H9 (cell line): ENCODE measurements around the gene NRIP3. TPM values are rescaled to one million over a fixed set of nuclear protein-coding genes. Genes with fewer than 3 reads are reported as not detected.
A peak's percentile ranks its signal among the peaks of the same experiment; 100 is the strongest.

ENCODE experiments used
- DNase-seq: peaks from one replicate; pipeline ENCODE4 v3.0.0-alpha.2; 2017
- H2AFZ ChIP-seq: one replicate; pipeline ENCODE4 v1.6.1; 2013; ENCODE audit warnings: mild to moderate bottlenecking, low read length, control low read depth, moderate library complexity
- H2AK5ac ChIP-seq: 2 replicates; pipeline ENCODE4 v1.6.1; 2013; ENCODE audit warnings: low read length, control low read depth, mixed read lengths; ENCODE audit not compliant: insufficient read length
- H2BK120ac ChIP-seq: one replicate; pipeline ENCODE4 v1.6.1; 2013; ENCODE audit warnings: low read depth, mild to moderate bottlenecking, low read length, control low read depth, inconsistent platforms; ENCODE audit not compliant: poor library complexity, severe bottlenecking
- H2BK12ac ChIP-seq: 2 replicates; pipeline ENCODE4 v1.6.1; 2013; ENCODE audit warnings: low read length, control low read depth, mixed read lengths, low read depth; ENCODE audit not compliant: insufficient read length
- H2BK15ac ChIP-seq: 2 replicates; pipeline ENCODE4 v1.6.1; 2013; ENCODE audit warnings: low read depth, low read length, control low read depth
- H2BK20ac ChIP-seq: one replicate; pipeline ENCODE4 v1.6.1; 2013; ENCODE audit warnings: low read depth, mild to moderate bottlenecking, low read length, control low read depth, inconsistent platforms; ENCODE audit not compliant: poor library complexity, severe bottlenecking
- H2BK5ac ChIP-seq: 2 replicates; pipeline ENCODE4 v1.6.1; 2013; ENCODE audit warnings: low read length, control low read depth, mixed read lengths; ENCODE audit not compliant: insufficient read length
- H3K14ac ChIP-seq: 2 replicates; pipeline ENCODE4 v1.6.1; 2013; ENCODE audit warnings: low read length, control low read depth; ENCODE audit not compliant: insufficient read depth
- H3K18ac ChIP-seq: 2 replicates; pipeline ENCODE4 v1.6.1; 2013; ENCODE audit warnings: low read depth, mild to moderate bottlenecking, mixed read lengths, low read length, control low read depth; ENCODE audit not compliant: insufficient read length
- H3K23ac ChIP-seq: 2 replicates; pipeline ENCODE4 v1.6.1; 2013; ENCODE audit warnings: low read length, control low read depth, mixed read lengths, low read depth; ENCODE audit not compliant: insufficient read length
- H3K23me2 ChIP-seq: 2 replicates; pipeline ENCODE4 v1.6.1; 2013; ENCODE audit warnings: low read depth, mild to moderate bottlenecking, mixed read lengths, low read length, control low read depth; ENCODE audit not compliant: insufficient read length, poor library complexity, severe bottlenecking
- H3K27ac ChIP-seq: 2 replicates; pipeline ENCODE4 v1.5.1; 2013; ENCODE audit warnings: low read length, control low read depth, mixed read lengths, low read depth; ENCODE audit not compliant: insufficient read length
- H3K27me3 ChIP-seq: 2 replicates; pipeline ENCODE4 v1.6.1; 2013; ENCODE audit warnings: low read length, control low read depth, inconsistent platforms; ENCODE audit not compliant: insufficient read depth
- H3K4ac ChIP-seq: 2 replicates; pipeline ENCODE4 v1.6.1; 2013; ENCODE audit warnings: low read depth, mild to moderate bottlenecking, control low read depth, inconsistent platforms, low read length, moderate library complexity
- H3K4me1 ChIP-seq: 2 replicates; pipeline ENCODE4 v1.6.1; 2013; ENCODE audit warnings: low read length, control low read depth, inconsistent platforms; ENCODE audit not compliant: insufficient read depth
- H3K4me2 ChIP-seq: 2 replicates; pipeline ENCODE4 v1.6.1; 2013; ENCODE audit warnings: low read length, control low read depth, mixed read lengths; ENCODE audit not compliant: insufficient read length, insufficient read depth
- H3K56ac ChIP-seq: 2 replicates; pipeline ENCODE4 v1.6.1; 2013; ENCODE audit warnings: low read depth, mild to moderate bottlenecking, mixed read lengths, low read length, control low read depth; ENCODE audit not compliant: insufficient read length
- H3K79me1 ChIP-seq: 2 replicates; pipeline ENCODE4 v1.6.1; 2013; ENCODE audit warnings: low read depth, mild to moderate bottlenecking, moderate library complexity, low read length, control low read depth, inconsistent platforms; ENCODE audit not compliant: insufficient read depth, poor library complexity, severe bottlenecking
- H3K79me2 ChIP-seq: 2 replicates; pipeline ENCODE4 v1.6.1; 2013; ENCODE audit warnings: low read length, control low read depth, inconsistent platforms; ENCODE audit not compliant: insufficient read depth
- H3K9ac ChIP-seq: 2 replicates; pipeline ENCODE4 v1.6.1; 2013; ENCODE audit warnings: low read length, control low read depth, mixed read lengths; ENCODE audit not compliant: insufficient read length; ENCODE audit errors: extremely low read depth
- H3K9me3 ChIP-seq: one replicate; pipeline ENCODE4 v1.6.1; 2013; ENCODE audit warnings: low read depth, low read length, inconsistent platforms; ENCODE audit not compliant: control insufficient read depth
- H3T11ph ChIP-seq: one replicate; pipeline ENCODE4 v1.6.1; 2013; ENCODE audit warnings: mild to moderate bottlenecking, low read length, control low read depth, inconsistent platforms
- H4K20me1 ChIP-seq: one replicate; pipeline ENCODE4 v1.6.1; 2013; ENCODE audit not compliant: control insufficient read depth, insufficient read length, insufficient read depth
- H4K5ac ChIP-seq: 2 replicates; pipeline ENCODE4 v1.6.1; 2013; ENCODE audit warnings: low read depth, mild to moderate bottlenecking, mixed read lengths, low read length, control low read depth; ENCODE audit not compliant: insufficient read length
- H4K8ac ChIP-seq: replicated peaks from 2 replicates; pipeline ENCODE4 v1.6.1; 2013; ENCODE audit warnings: low read length, control low read depth, mixed read lengths, low read depth; ENCODE audit not compliant: insufficient read length
- H4K91ac ChIP-seq: 2 replicates; pipeline ENCODE4 v1.6.1; 2013; ENCODE audit warnings: low read depth, mild to moderate bottlenecking, moderate library complexity, mixed read lengths, low read length, control low read depth; ENCODE audit not compliant: insufficient read length
- H3K27ac Mint-ChIP-seq, 3 experiments: 2 replicates in 2 of 3; 3 replicates in 1 of 3; pipeline ENCODE4 v1.8.0; 2020 to 2021; ENCODE audit warnings: mixed read lengths in 3 of 3, mild to moderate bottlenecking in 1 of 3, moderate library complexity in 1 of 3
- H3K27me3 Mint-ChIP-seq: 2 replicates; pipeline ENCODE4 v1.8.0; 2021; ENCODE audit warnings: low read depth, mild to moderate bottlenecking, moderate library complexity, mixed read lengths
- H3K36me3 Mint-ChIP-seq, 3 experiments: 2 replicates in 2 of 3; 3 replicates in 1 of 3; pipeline ENCODE4 v1.8.0; 2020 to 2021; ENCODE audit warnings: low read depth in 3 of 3, mixed read lengths in 3 of 3; ENCODE audit not compliant: insufficient read depth in 1 of 3
- H3K4me1 Mint-ChIP-seq, 2 experiments: 2 replicates each; pipeline ENCODE4 v1.8.0; 2020; ENCODE audit warnings: mixed read lengths in 2 of 2
- H3K4me3 Mint-ChIP-seq, 2 experiments: 2 replicates in 1 of 2; 3 replicates in 1 of 2; pipeline ENCODE4 v1.8.0; 2020 to 2021; ENCODE audit warnings: mild to moderate bottlenecking in 2 of 2, mixed read lengths in 2 of 2, moderate library complexity in 1 of 2
- H3K9me3 Mint-ChIP-seq, 2 experiments: 2 replicates in 1 of 2; 3 replicates in 1 of 2; pipeline ENCODE4 v1.8.0; 2020; ENCODE audit warnings: mild to moderate bottlenecking in 2 of 2, mixed read lengths in 2 of 2, moderate library complexity in 1 of 2
- CTCF ChIP-seq: fragments of 200-600 bp; sonication (generic); conservative IDR thresholded peaks from 3 replicates; pipeline ENCODE4 v1.8.0; 2021; ENCODE audit warnings: antibody characterized with exemption, mild to moderate bottlenecking
- WGBS: extraction: QIAGEN DNeasy Blood & Tissue Kit; methylation state at CpG from one replicate; pipeline ENCODE4 v1.1.7; 2013; ENCODE audit warnings: missing lambda C conversion rate, low lambda C conversion rate, mixed read lengths; ENCODE audit not compliant: insufficient read length; ENCODE audit errors: extremely low coverage; 5-methylcytosine and 5-hydroxymethylcytosine counted together
- total RNA-seq: library from RNA; stranded (reverse); gene quantifications from 2 replicates; pipeline ENCODE4 v1.2.1, GENCODE V29; 2021

NRIP3 gene
- total RNA-seq, 1 experiment from 2014 or later: 4.2 TPM

GRCh38 chr11:8961401-8961800, 42.4 kb downstream of the NRIP3 start:
- Mint-ChIP-seq H3K27ac (no peak overlapping the region), H3K4me3 (no peak overlapping the region), H3K9me3 (peaks cover 0 to 2% of the 10 kb centered on the region in 2 experiments; a peak in 1 of 5 replicates), H3K36me3 (0 out of 7 replicates have a peak, but pooled peaks cover 0 to 2% (median under 1%) of the 10 kb centered on the region in 3 experiments), H3K27me3 (no peaks in the 10 kb centered on the region), H3K4me1 (peaks cover 13 to 16% of the 10 kb centered on the region in 2 experiments)
- H2BK20ac ChIP-seq: no peak overlapping the region
- H3K27ac ChIP-seq: no peak overlapping the region
- 0 out of 2 replicates have a peak, but pooled peaks cover 1% of the 10 kb centered on the region for H3K79me2 ChIP-seq
- WGBS: no CpG with 5 or more reads among the region's 2 CpGs
- H4K8ac ChIP-seq: no peak overlapping the region
- H3K23me2 ChIP-seq: peaks cover 7% of the 10 kb centered on the region
- no peak overlapping the region for H3K14ac ChIP-seq
- no peak overlapping the region for H3K56ac ChIP-seq
- no peak overlapping the region for H2BK15ac ChIP-seq
- no peak overlapping the region for H3K4me2 ChIP-seq
- no peaks in the 10 kb centered on the region for H3K27me3 ChIP-seq
- no peak overlapping the region for H2BK5ac ChIP-seq
- H2AFZ ChIP-seq: no peak overlapping the region
- no peaks in the 10 kb centered on the region for H3K9me3 ChIP-seq
- TF ChIP-seq CTCF: no peak
- no peak overlapping the region for H2BK120ac ChIP-seq
- H3K79me1 ChIP-seq: no peaks in the 10 kb centered on the region
- no peak overlapping the region for H3K18ac ChIP-seq
- H4K5ac ChIP-seq: no peak overlapping the region
- H3K4me1 ChIP-seq: no peaks in the 10 kb centered on the region
- DNase-seq: no peak
- H4K91ac ChIP-seq: no peak overlapping the region
- H3K9ac ChIP-seq: peak overlapping the region; percentile 15
- no peak overlapping the region for H2AK5ac ChIP-seq
- no peak overlapping the region for H3K23ac ChIP-seq
- H4K20me1 ChIP-seq: no peaks in the 10 kb centered on the region
- H3K4ac ChIP-seq: no peak overlapping the region
- no peak overlapping the region for H3T11ph ChIP-seq
- H2BK12ac ChIP-seq: no peak overlapping the region
